ENCODE data around the gene PRR33.
"Not testable (repeated sequence)": the region's sequence is repeated elsewhere in the genome, so short reads cannot be mapped to it uniquely, and the experiment has no call there.

The PRR33 gene

GRCh38 chr11:1889224-1889930, 2.3 kb downstream of the PRR33 start:
- DNase-seq (ENCODE audit: low spot score), result no peak

GRCh38 chr11:1888811-1889210, 2.9 kb downstream of the PRR33 start:
- DNase-seq (ENCODE audit: low spot score), result no peak

GRCh38 chr11:1888347-1888753, 3.3 kb downstream of the PRR33 start:
- no peak for DNase-seq (ENCODE audit: low spot score)

GRCh38 chr11:1887451-1888346, 4.0 kb downstream of the PRR33 start:
- no peak for DNase-seq (ENCODE audit: low spot score)

- DNase-seq (ENCODE audit: low spot score), result not testable (repeated sequence)
These were observed 5.1 kb downstream of the PRR33 start for GRCh38 chr11:1886551-1886950.

GRCh38 chr11:1884303-1884700, 7.4 kb downstream of the PRR33 start:
- DNase-seq (ENCODE audit: low spot score), result no peak

GRCh38 chr11:1883346-1884302, 8.1 kb downstream of the PRR33 start:
- no peak for DNase-seq (ENCODE audit: low spot score)

- DNase-seq (ENCODE audit: low spot score), result peak; percentile 30
These were observed 9.1 kb downstream of the PRR33 start for GRCh38 chr11:1882265-1883238.

- DNase-seq (ENCODE audit: low spot score), result no peak
These were observed 10.0 kb downstream of the PRR33 start for GRCh38 chr11:1881442-1882264.

- no peak for DNase-seq (ENCODE audit: low spot score)
These were observed 10.8 kb downstream of the PRR33 start for GRCh38 chr11:1880746-1881441.

GRCh38 chr11:1879941-1880720, 11.6 kb downstream of the PRR33 start:
- no peak for DNase-seq (ENCODE audit: low spot score)

GRCh38 chr11:1879342-1879940, 12.3 kb downstream of the PRR33 start:
- no peak for DNase-seq (ENCODE audit: low spot score)

- no peak for DNase-seq (ENCODE audit: low spot score)
These were observed 13.3 kb downstream of the PRR33 start for GRCh38 chr11:1878137-1879031.

GRCh38 chr11:1877211-1878136, 14.2 kb downstream of the PRR33 start:
- DNase-seq (ENCODE audit: low spot score), result no peak

- DNase-seq (ENCODE audit: low spot score), result no peak
These were observed 15.2 kb downstream of the PRR33 start for GRCh38 chr11:1876361-1877063.

All from putamen (tissue), 1 donor.